Ascending aorta (tissue), 2 donors: ENCODE results near the gene ZNF79. TPM values are rescaled to one million over a fixed set of nuclear protein-coding genes. Genes with fewer than 3 reads are reported as not detected.

Experiments
- DNase-seq, 2 donors: peaks; one replicate each; pipeline ENCODE4 v3.0.0-alpha.2; 2019; ENCODE audit warnings: low spot score in 2 of 2
- H3K27ac ChIP-seq, 2 donors: fragments of 200-600 bp; sonication (generic); one replicate each; pipeline ENCODE4 v1.5.1; 2016 to 2017; ENCODE audit warnings: mild to moderate bottlenecking in 1 of 2
- H3K27me3 ChIP-seq: fragments of 200-600 bp; sonication (generic); one replicate; pipeline ENCODE4 v1.5.1; 2017
- H3K36me3 ChIP-seq, 2 donors: fragments of 200-600 bp; sonication (generic); one replicate each; pipeline ENCODE4 v1.5.1; 2016
- H3K4me1 ChIP-seq, 2 donors: fragments of 200-600 bp; sonication (generic); one replicate each; pipeline ENCODE4 v1.5.1; 2016 to 2017; ENCODE audit warnings: mild to moderate bottlenecking in 1 of 2
- H3K4me3 ChIP-seq, 2 donors: fragments of 200-600 bp; sonication (generic); one replicate each; pipeline ENCODE4 v1.5.1; 2016 to 2017; ENCODE audit warnings: mild to moderate bottlenecking in 1 of 2
- H3K9me3 ChIP-seq, 2 donors: fragments of 200-600 bp; sonication (generic); one replicate each; pipeline ENCODE4 v1.5.1; 2016
- intact Hi-C: fragments of 100-400 bp; cut with DNase I; formaldehyde crosslinking; loops from one replicate; pipeline ENCODE4 v1.15.1; 2023
- total RNA-seq: library from RNA; depleted of rRNA; stranded (reverse); fragments of >200 nt; gene quantifications from one replicate; pipeline ENCODE4 v1.1.0, GENCODE V29; 2016
- TF ChIP-seq, protein P1 (sequence below), 3 experiments: fragments of 200-600 bp in 2 of 3; fragments of 450-650 bp in 1 of 3; sonication (generic) in 2 of 3; IDR thresholded peaks; one replicate each; pipeline ENCODE4 v1.5.1; 2016 to 2019; ENCODE audit warnings: antibody characterized with exemption in 3 of 3, mild to moderate bottlenecking in 1 of 3, moderate library complexity in 1 of 3

Gene ZNF79
- total RNA-seq, 1 donor from 2014 or later, result 2.9 TPM

DNA sequence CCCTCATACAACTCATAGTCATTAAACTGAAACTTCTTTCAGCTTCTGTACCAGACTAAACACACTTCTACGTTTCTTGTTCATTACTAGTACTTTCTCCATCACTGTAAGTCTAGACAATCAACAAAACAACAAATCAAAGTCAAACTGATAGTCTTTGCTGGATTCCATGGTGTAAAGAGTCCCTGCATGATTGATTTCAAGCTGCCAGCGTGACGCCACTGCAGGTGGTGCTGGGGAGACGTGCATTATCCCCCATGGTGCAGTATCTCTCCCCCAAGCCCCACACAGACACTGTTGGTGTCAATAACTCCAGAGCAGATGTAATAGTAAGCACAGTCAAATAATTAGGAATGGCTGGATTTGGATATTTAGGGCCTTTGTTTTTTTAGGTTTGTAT is 37.9 kb upstream of the ZNF79 start:
- Histone ChIP-seq H3K9me3 (no peaks in the 10 kb centered on the region), H3K27ac (no peak overlapping the region), H3K4me3 (no peak overlapping the region), H3K27me3 (no peaks in the 10 kb centered on the region), H3K4me1 (peaks cover 0 to 5% of the 10 kb centered on the region in 2 donors), H3K36me3 (peaks cover 6 to 31% of the 10 kb centered on the region in 2 donors)
- intact Hi-C loops, result no loop called here
- DNase-seq, result peak in 1 of 2 donors; percentile 18
- TF ChIP-seq, protein P1, sequence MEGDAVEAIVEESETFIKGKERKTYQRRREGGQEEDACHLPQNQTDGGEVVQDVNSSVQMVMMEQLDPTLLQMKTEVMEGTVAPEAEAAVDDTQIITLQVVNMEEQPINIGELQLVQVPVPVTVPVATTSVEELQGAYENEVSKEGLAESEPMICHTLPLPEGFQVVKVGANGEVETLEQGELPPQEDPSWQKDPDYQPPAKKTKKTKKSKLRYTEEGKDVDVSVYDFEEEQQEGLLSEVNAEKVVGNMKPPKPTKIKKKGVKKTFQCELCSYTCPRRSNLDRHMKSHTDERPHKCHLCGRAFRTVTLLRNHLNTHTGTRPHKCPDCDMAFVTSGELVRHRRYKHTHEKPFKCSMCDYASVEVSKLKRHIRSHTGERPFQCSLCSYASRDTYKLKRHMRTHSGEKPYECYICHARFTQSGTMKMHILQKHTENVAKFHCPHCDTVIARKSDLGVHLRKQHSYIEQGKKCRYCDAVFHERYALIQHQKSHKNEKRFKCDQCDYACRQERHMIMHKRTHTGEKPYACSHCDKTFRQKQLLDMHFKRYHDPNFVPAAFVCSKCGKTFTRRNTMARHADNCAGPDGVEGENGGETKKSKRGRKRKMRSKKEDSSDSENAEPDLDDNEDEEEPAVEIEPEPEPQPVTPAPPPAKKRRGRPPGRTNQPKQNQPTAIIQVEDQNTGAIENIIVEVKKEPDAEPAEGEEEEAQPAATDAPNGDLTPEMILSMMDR (IDR thresholded peaks at IDR 0.05), result no peak

DNA sequence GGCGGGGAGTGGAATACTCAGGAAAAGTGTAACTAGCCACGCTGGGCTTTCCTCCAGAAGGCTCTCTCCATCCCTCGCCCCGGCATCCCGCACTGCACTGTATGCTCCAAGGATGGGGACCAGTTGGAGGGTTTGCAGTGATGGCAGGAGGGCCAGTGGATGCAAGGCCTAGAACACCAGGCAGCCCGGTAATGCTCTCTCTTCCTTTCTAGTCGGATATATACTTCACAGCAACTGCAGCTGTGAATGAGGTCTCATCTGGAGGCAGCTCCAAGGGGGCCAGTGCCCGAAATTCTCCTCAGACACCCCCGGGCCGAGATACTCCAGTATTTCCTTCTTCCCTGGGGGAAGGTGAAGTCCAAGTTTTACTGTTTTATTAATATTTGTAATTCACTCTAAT is 37.2 kb upstream of the ZNF79 start:
- H3K27ac ChIP-seq, result no peak overlapping the region
- TF ChIP-seq, protein P1 (IDR thresholded peaks at IDR 0.05), result no peak
- no peak for DNase-seq
- intact Hi-C loops, result no loop called here
- peaks cover 0 to 5% of the 10 kb centered on the region in 2 donors for H3K4me1 ChIP-seq
- H3K27me3 ChIP-seq, result no peaks in the 10 kb centered on the region
- H3K4me3 ChIP-seq, result no peak overlapping the region
- H3K36me3 ChIP-seq, result peaks cover 12 to 34% of the 10 kb centered on the region in 2 donors
- H3K9me3 ChIP-seq, result no peaks in the 10 kb centered on the region

DNA sequence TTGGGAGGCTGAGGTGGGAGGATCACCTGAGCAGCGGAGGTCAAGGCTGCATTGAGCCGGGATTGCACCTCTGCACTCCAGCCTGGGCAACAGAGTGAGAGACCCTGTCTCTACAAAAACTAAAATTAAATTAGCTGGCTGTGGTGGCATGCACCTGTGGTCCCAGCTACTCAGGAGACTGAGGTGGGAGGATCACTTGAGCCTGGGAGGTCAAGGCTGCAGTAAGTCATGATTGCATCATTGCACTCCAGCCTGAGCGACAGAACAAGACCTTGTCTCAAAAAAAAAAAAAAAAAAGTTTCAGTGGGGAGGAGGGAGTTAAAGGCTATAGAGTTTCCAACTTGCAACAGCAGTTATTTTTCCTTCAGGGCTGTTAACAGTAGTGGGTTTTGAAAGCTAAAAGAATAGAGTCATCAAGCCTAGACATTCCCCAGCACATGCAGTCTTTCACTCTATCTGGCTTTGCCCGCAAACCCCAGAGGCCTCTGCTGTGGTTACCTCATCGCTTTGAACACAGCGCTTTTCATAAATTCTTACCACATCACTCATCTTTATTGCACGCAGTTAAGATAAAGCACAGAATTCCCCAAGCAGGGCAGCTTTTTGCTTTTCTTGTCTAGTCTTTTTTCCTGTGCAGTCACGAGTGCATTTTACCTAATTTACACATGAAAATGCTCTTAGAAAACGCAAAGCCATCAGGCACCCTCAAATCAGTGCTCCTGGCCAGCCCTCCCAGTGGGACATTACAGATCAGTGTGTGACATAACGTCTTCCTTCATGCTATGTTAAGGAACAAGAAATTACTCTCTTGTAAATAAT is 35.9 kb upstream of the ZNF79 start:
- Histone ChIP-seq H3K27me3 (no peaks in the 10 kb centered on the region), H3K9me3 (no peaks in the 10 kb centered on the region), H3K36me3 (peaks cover 17 to 44% of the 10 kb centered on the region in 2 donors), H3K4me1 (peaks cover 0 to 5% of the 10 kb centered on the region in 2 donors), H3K27ac (peak overlapping the region; percentile 27 to 58), H3K4me3 (no peak overlapping the region)
- peak in 1 of 2 donors; percentile 71 for DNase-seq
- TF ChIP-seq, protein P1 (IDR thresholded peaks at IDR 0.05), result no peak
- intact Hi-C loops, result no loop called here

DNA sequence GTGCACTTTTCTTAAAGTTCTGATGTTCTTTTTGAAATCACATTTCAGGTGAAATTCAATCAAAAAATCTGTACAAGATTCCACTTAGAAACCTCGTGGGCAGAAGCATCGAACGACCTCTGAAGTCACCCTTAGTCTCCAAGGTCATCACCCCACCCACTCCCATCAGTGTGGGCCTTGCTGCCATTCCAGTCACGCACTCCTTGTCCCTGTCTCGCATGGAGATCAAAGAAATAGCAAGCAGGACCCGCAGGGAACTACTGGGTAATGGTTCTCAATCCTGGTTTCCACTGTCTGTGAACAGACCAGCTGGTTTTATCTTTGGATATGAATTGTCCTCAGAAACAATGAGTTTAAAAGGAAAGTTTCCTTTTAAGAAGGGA is 35.3 kb upstream of the ZNF79 start:
- TF ChIP-seq, protein P1 (IDR thresholded peaks at IDR 0.05), result no peak
- no peak for DNase-seq
- peaks cover 0 to 5% of the 10 kb centered on the region in 2 donors for H3K4me1 ChIP-seq
- intact Hi-C loops, result no loop called here
- H3K27ac ChIP-seq, result peak overlapping the region; percentile 27 to 58
- peaks cover 17 to 44% of the 10 kb centered on the region in 2 donors for H3K36me3 ChIP-seq
- H3K27me3 ChIP-seq, result no peaks in the 10 kb centered on the region
- H3K9me3 ChIP-seq, result no peaks in the 10 kb centered on the region
- H3K4me3 ChIP-seq, result no peak overlapping the region

DNA sequence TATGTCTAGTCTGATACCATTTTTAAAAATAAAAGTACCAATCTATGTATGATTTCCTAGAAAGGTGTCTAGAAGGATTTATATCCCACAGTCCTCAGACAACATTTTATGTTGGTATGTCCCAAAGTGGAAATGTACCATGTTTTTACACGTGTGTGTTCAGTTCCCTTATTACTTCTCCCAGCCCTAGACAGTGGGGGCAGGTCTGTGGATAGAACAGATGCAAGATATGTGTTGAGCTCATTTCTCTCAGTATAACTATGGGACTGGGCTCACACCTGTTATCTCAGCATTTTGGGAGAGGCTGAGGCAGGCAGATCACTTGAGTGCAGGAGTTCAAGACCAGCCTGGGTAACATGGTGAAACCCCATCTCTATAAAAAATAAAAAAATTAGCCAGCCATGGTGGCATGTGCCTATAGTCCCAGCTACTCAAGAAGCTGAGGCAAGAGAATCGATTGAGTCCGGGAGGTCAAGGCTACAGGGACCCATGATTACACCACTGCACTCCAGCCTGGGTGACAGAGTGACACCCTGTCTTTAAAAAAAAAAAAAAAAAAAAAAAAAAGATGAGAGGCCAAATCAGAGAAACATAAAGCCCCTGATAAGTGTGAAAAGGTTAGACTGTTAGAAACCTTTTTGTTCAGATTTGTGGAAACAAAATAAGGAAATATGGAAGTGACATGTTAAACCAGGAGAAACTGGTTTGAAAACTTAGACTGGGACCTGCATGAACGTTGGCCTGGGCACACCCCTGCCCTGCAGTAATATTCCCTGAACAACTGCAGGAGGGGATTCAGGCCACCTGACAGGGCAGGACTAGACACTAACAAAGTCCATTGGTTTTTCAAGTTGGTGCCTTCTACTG is 34.6 kb upstream of the ZNF79 start:
- peak overlapping the region in 1 of 2 donors; percentile 58 for H3K27ac ChIP-seq
- TF ChIP-seq, protein P1 (IDR thresholded peaks at IDR 0.05), result no peak
- no peak for DNase-seq

More for the DNA sequence above, 34.6 kb upstream of the ZNF79 start:
- Histone ChIP-seq H3K9me3 (no peaks in the 10 kb centered on the region), H3K4me1 (peaks cover 0 to 5% of the 10 kb centered on the region in 2 donors), H3K27me3 (no peaks in the 10 kb centered on the region), H3K36me3 (peaks cover 17 to 44% of the 10 kb centered on the region in 2 donors), H3K4me3 (no peak overlapping the region)
- intact Hi-C loops, result no loop called here
